Measurements from ENCODE around the gene PCBP3. TPM values are rescaled to one million over a fixed set of nuclear protein-coding genes. Genes with fewer than 3 reads are reported as not detected.

The PCBP3 gene
- total RNA-seq, 1 experiment from 2014 or later = 10.9 TPM

GRCh38 chr21:45905196-45905595 lies 261.7 kb downstream of the PCBP3 start:
- no peak overlapping the region for H3K18ac ChIP-seq (ENCODE audit: insufficient read length, low read depth, low read length)
- H4K5ac ChIP-seq (ENCODE audit: insufficient read length, low read depth, low read length) = no peak overlapping the region
- H3K27me3 ChIP-seq (ENCODE audit: insufficient read depth, low read length) = no peaks in the 10 kb centered on the region
- no peak overlapping the region for H3T11ph ChIP-seq (ENCODE audit: low read length)
- H3K27me3 Mint-ChIP-seq (ENCODE audit: low read depth) = peaks cover 10% of the 10 kb centered on the region
- H3K23ac ChIP-seq (ENCODE audit: insufficient read length, low read depth, low read length) = no peak overlapping the region
- no peak overlapping the region for H4K91ac ChIP-seq (ENCODE audit: insufficient read length, low read depth, low read length)
- no peak overlapping the region for H3K9ac ChIP-seq (ENCODE audit: extremely low read depth, insufficient read length, low read length)
- H2BK15ac ChIP-seq (ENCODE audit: low read depth, low read length) = no peak overlapping the region
- H3K36me3 Mint-ChIP-seq (ENCODE audit: insufficient read depth in 1 of 3, low read depth in 3 of 3) = peaks cover 0 to 5% (median 3%) of the 10 kb centered on the region in 3 experiments; a peak in 2 of 7 replicates
- no peak overlapping the region for H2BK20ac ChIP-seq (ENCODE audit: low read depth, low read length, poor library complexity, severe bottlenecking)
- no peaks in the 10 kb centered on the region for H3K9me3 Mint-ChIP-seq
- no peaks in the 10 kb centered on the region for H3K9me3 ChIP-seq (ENCODE audit: control insufficient read depth, low read depth, low read length)
- no peak for TF ChIP-seq CTCF (conservative IDR thresholded peaks at IDR 0.05)
- no CpG with 5 or more reads among the region's 12 CpGs for WGBS (ENCODE audit: extremely low coverage, insufficient read length, low lambda C conversion rate)
- no peak overlapping the region for H2AFZ ChIP-seq (ENCODE audit: low read length)
- H2BK12ac ChIP-seq (ENCODE audit: insufficient read length, low read depth, low read length) = no peak overlapping the region
- H3K23me2 ChIP-seq (ENCODE audit: insufficient read length, low read depth, low read length, poor library complexity, severe bottlenecking) = no peaks in the 10 kb centered on the region
- H3K4ac ChIP-seq (ENCODE audit: low read depth, low read length) = no peak overlapping the region
- no peaks in the 10 kb centered on the region for H4K20me1 ChIP-seq (ENCODE audit: control insufficient read depth, insufficient read depth, insufficient read length)
- H3K4me3 Mint-ChIP-seq = no peak overlapping the region
- no peak overlapping the region for H3K4me2 ChIP-seq (ENCODE audit: insufficient read depth, insufficient read length, low read length)
- no peak overlapping the region for H2AK5ac ChIP-seq (ENCODE audit: insufficient read length, low read length)
- H3K79me2 ChIP-seq (ENCODE audit: insufficient read depth, low read length) = no peaks in the 10 kb centered on the region
- H3K27ac Mint-ChIP-seq = no peak overlapping the region
- H3K4me1 Mint-ChIP-seq = no peaks in the 10 kb centered on the region
- no peaks in the 10 kb centered on the region for H3K4me1 ChIP-seq (ENCODE audit: insufficient read depth, low read length)
- no peak overlapping the region for H3K27ac ChIP-seq (ENCODE audit: insufficient read length, low read depth, low read length)
- no peak overlapping the region for H2BK5ac ChIP-seq (ENCODE audit: insufficient read length, low read length)
- no peak for DNase-seq
- no peak overlapping the region for H3K14ac ChIP-seq (ENCODE audit: insufficient read depth, low read length)
- no peaks in the 10 kb centered on the region for H3K79me1 ChIP-seq (ENCODE audit: insufficient read depth, low read depth, low read length, poor library complexity, severe bottlenecking)
- no peak overlapping the region for H2BK120ac ChIP-seq (ENCODE audit: low read depth, low read length, poor library complexity, severe bottlenecking)
- no peak overlapping the region for H3K56ac ChIP-seq (ENCODE audit: insufficient read length, low read depth, low read length)
- H4K8ac ChIP-seq (replicated peaks; ENCODE audit: insufficient read length, low read depth, low read length) = no peak overlapping the region
